Astrocyte (in vitro differentiated cells and primary cell): ENCODE data around the gene FAM53B. TPM values are rescaled to one million over a fixed set of nuclear protein-coding genes. Genes with fewer than 3 reads are reported as not detected.

ENCODE experiments used
- DNase-seq: peaks from one replicate; pipeline ENCODE4 v3.0.0-alpha.2; 2010; ENCODE audit warnings: low read depth
- FAIRE-seq: peaks from 2 replicates; lab custom pipeline; 2011; peaks lifted over from hg19 to GRCh38; lab: Jason Lieb, UNC
- H2AFZ ChIP-seq: 2 replicates; pipeline ENCODE4 v1.6.0; 2012; ENCODE audit warnings: low read depth, low read length, inconsistent platforms
- H3K27ac ChIP-seq: 2 replicates; pipeline ENCODE4 v1.5.1; 2011; ENCODE audit warnings: low read depth, low read length, inconsistent platforms
- H3K27me3 ChIP-seq: 2 replicates; pipeline ENCODE4 v1.6.0; 2011; ENCODE audit warnings: low read length, inconsistent platforms; ENCODE audit not compliant: insufficient read depth
- H3K36me3 ChIP-seq: 2 replicates; pipeline ENCODE4 v1.5.1; 2011; ENCODE audit warnings: low read length, inconsistent platforms; ENCODE audit not compliant: insufficient read depth
- H3K4me1 ChIP-seq: 2 replicates; pipeline ENCODE4 v1.5.1; 2011; ENCODE audit warnings: low read length, inconsistent platforms; ENCODE audit not compliant: insufficient read depth
- H3K4me2 ChIP-seq: 2 replicates; pipeline ENCODE4 v1.6.0; 2012; ENCODE audit warnings: low read length, inconsistent platforms
- H3K4me3 ChIP-seq: 2 replicates; pipeline ENCODE4 v1.5.1; 2011; ENCODE audit warnings: low read depth, mild to moderate bottlenecking, low read length, inconsistent platforms; ENCODE audit not compliant: insufficient read depth
- H3K79me2 ChIP-seq: 2 replicates; pipeline ENCODE4 v1.6.0; 2012; ENCODE audit warnings: mild to moderate bottlenecking, low read length, inconsistent platforms; ENCODE audit not compliant: insufficient read depth
- H3K9ac ChIP-seq: 2 replicates; pipeline ENCODE4 v1.6.0; 2012; ENCODE audit warnings: mild to moderate bottlenecking, low read length, inconsistent platforms
- H3K9me3 ChIP-seq: 2 replicates; pipeline ENCODE4 v1.5.1; 2012; ENCODE audit warnings: low read depth, mild to moderate bottlenecking, low read length, inconsistent platforms; ENCODE audit not compliant: insufficient read depth
- H4K20me1 ChIP-seq: 2 replicates; pipeline ENCODE4 v1.6.0; 2012; ENCODE audit warnings: low read length, inconsistent platforms; ENCODE audit not compliant: insufficient read depth
- H3K27ac Mint-ChIP-seq: one replicate; pipeline ENCODE4 v1.8.0; 2021; ENCODE audit warnings: mild to moderate bottlenecking, mixed read lengths; ENCODE audit not compliant: unreplicated experiment
- H3K27me3 Mint-ChIP-seq: one replicate; pipeline ENCODE4 v1.8.0; 2021; ENCODE audit warnings: low read depth, mixed read lengths; ENCODE audit not compliant: unreplicated experiment
- H3K36me3 Mint-ChIP-seq: one replicate; pipeline ENCODE4 v1.8.0; 2021; ENCODE audit warnings: low read depth, mixed read lengths; ENCODE audit not compliant: unreplicated experiment
- H3K4me1 Mint-ChIP-seq: one replicate; pipeline ENCODE4 v1.8.0; 2021; ENCODE audit warnings: low read depth, mixed read lengths; ENCODE audit not compliant: unreplicated experiment
- H3K4me3 Mint-ChIP-seq: one replicate; pipeline ENCODE4 v1.8.0; 2021; ENCODE audit warnings: mild to moderate bottlenecking, moderate library complexity, mixed read lengths; ENCODE audit not compliant: unreplicated experiment
- H3K9me3 Mint-ChIP-seq: one replicate; pipeline ENCODE4 v1.8.0; 2021; ENCODE audit warnings: mild to moderate bottlenecking, mixed read lengths; ENCODE audit not compliant: unreplicated experiment
- CTCF ChIP-seq: IDR thresholded peaks from 2 replicates; pipeline ENCODE4 v1.5.1; 2011; ENCODE audit warnings: low read depth, mild to moderate bottlenecking, inconsistent platforms, low read length, moderate library complexity; ENCODE audit not compliant: insufficient read depth
- EZH2 ChIP-seq: IDR thresholded peaks from 2 replicates; pipeline ENCODE4 v1.6.1; 2012; ENCODE audit warnings: mild to moderate bottlenecking, low read length, inconsistent platforms; ENCODE audit not compliant: insufficient read depth
- total RNA-seq: library from RNA; stranded (reverse); gene quantifications from 2 replicates; pipeline ENCODE4 v1.2.1, GENCODE V29; 2021

The FAM53B gene
- total RNA-seq, 1 donor from 2014 or later = 12.9 TPM

- TF ChIP-seq EZH2 (no peak), CTCF (no peak)
- peaks cover 8% of the 10 kb centered on the region for H3K4me1 Mint-ChIP-seq
- no peak overlapping the region for H3K9ac ChIP-seq
- H3K4me3 Mint-ChIP-seq = no peak overlapping the region
- H2AFZ ChIP-seq = no peak overlapping the region
- H3K36me3 Mint-ChIP-seq = peaks cover 29% of the 10 kb centered on the region
- DNase-seq = no peak
- H3K27me3 Mint-ChIP-seq = no peaks in the 10 kb centered on the region
- H3K4me3 ChIP-seq = no peak overlapping the region
- no peak overlapping the region for H3K27ac Mint-ChIP-seq
- H3K27ac ChIP-seq = no peak overlapping the region
- no peak for FAIRE-seq
- H4K20me1 ChIP-seq = peaks cover 23% of the 10 kb centered on the region
- H3K9me3 ChIP-seq = no peaks in the 10 kb centered on the region
- H3K9me3 Mint-ChIP-seq = no peaks in the 10 kb centered on the region
- H3K4me1 ChIP-seq = no peaks in the 10 kb centered on the region
- H3K4me2 ChIP-seq = no peak overlapping the region
- H3K79me2 ChIP-seq = no peaks in the 10 kb centered on the region
- peaks cover 2% of the 10 kb centered on the region for H3K36me3 ChIP-seq
- H3K27me3 ChIP-seq = no peaks in the 10 kb centered on the region
Measured at GRCh38 chr10:124694481-124695220, 49.5 kb downstream of the FAM53B start.

- H3K4me2 ChIP-seq = no peak overlapping the region
- H3K36me3 Mint-ChIP-seq = peaks cover 31% of the 10 kb centered on the region
- peaks cover 2% of the 10 kb centered on the region for H3K36me3 ChIP-seq
- no peak for DNase-seq
- FAIRE-seq = no peak
- H3K27ac Mint-ChIP-seq = no peak overlapping the region
- no peaks in the 10 kb centered on the region for H3K27me3 ChIP-seq
- H3K4me3 ChIP-seq = no peak overlapping the region
- no peaks in the 10 kb centered on the region for H3K4me1 ChIP-seq
- no peak overlapping the region for H3K27ac ChIP-seq
- TF ChIP-seq CTCF (no peak), EZH2 (no peak)
- H3K4me3 Mint-ChIP-seq = no peak overlapping the region
- no peak overlapping the region for H2AFZ ChIP-seq
- H3K9me3 Mint-ChIP-seq = no peaks in the 10 kb centered on the region
- H3K9ac ChIP-seq = no peak overlapping the region
- H3K9me3 ChIP-seq = no peaks in the 10 kb centered on the region
- H4K20me1 ChIP-seq = peaks cover 24% of the 10 kb centered on the region
- H3K4me1 Mint-ChIP-seq = peaks cover 10% of the 10 kb centered on the region
- no peaks in the 10 kb centered on the region for H3K79me2 ChIP-seq
- H3K27me3 Mint-ChIP-seq = no peaks in the 10 kb centered on the region
Measured at GRCh38 chr10:124693801-124694416, 50.3 kb downstream of the FAM53B start.

GRCh38 chr10:124693396-124693795 lies 50.8 kb downstream of the FAM53B start:
- Histone ChIP-seq H3K4me1 (no peaks in the 10 kb centered on the region), H4K20me1 (peaks cover 24% of the 10 kb centered on the region), H2AFZ (no peak overlapping the region), H3K27me3 (no peaks in the 10 kb centered on the region), H3K9me3 (no peaks in the 10 kb centered on the region), H3K4me3 (no peak overlapping the region), H3K9ac (no peak overlapping the region), H3K4me2 (no peak overlapping the region), H3K36me3 (peaks cover 2% of the 10 kb centered on the region), H3K79me2 (no peaks in the 10 kb centered on the region), H3K27ac (no peak overlapping the region)
- no peaks in the 10 kb centered on the region for H3K9me3 Mint-ChIP-seq
- DNase-seq (no peak), FAIRE-seq (no peak)
- no peak overlapping the region for H3K4me3 Mint-ChIP-seq
- no peaks in the 10 kb centered on the region for H3K27me3 Mint-ChIP-seq
- no peak overlapping the region for H3K27ac Mint-ChIP-seq
- no peak for TF ChIP-seq EZH2
- TF ChIP-seq CTCF = no peak
- peaks cover 27% of the 10 kb centered on the region for H3K36me3 Mint-ChIP-seq
- peaks cover 12% of the 10 kb centered on the region for H3K4me1 Mint-ChIP-seq
